Panc1 (cell line): ENCODE data around the gene TCF25. TPM values are rescaled to one million over a fixed set of nuclear protein-coding genes. Genes with fewer than 3 reads are reported as not detected.
"Not testable (repeated sequence)": the region's sequence is repeated elsewhere in the genome, so short reads cannot be mapped to it uniquely, and the experiment has no call there.

Source experiments
- ATAC-seq: fragments of 200-7000 bp; cut with Tn5 transposase; 2 replicates; pipeline ENCODE4 v1.9.1; 2020; ENCODE audit warnings: mild to moderate bottlenecking, moderate library complexity
- BruUV-seq: library from RNA; stranded (reverse); fragments of 400-500 nt; replicated peaks from 2 replicates; lab custom pipeline; 2021; lab: Mats Ljungman, UMichigan
- CTCF ChIA-PET: fragments of 300-600 bp; sonication (Branson Sonifier 250); formaldehyde crosslinking; loops from one replicate; lab custom pipeline; 2022; ENCODE audit warnings: antibody characterized with exemption; lab: Charles Lee
- POLR2A ChIA-PET: fragments of 300-600 bp; sonication (Branson Sonifier 250); formaldehyde crosslinking; loops from one replicate; lab custom pipeline; 2022; ENCODE audit warnings: antibody characterized with exemption; lab: Charles Lee
- DNase-seq: peaks from one replicate; pipeline ENCODE4 v3.0.0-alpha.2; 2010; ENCODE audit warnings: low read depth, low spot score
- H3K27ac ChIP-seq: 2 replicates; pipeline ENCODE4 v1.5.1; 2011; ENCODE audit warnings: mild to moderate bottlenecking, low read length, inconsistent platforms
- H3K27me3 ChIP-seq: fragments of 200-500 bp; sonication (Bioruptor generic); 2 replicates; pipeline ENCODE4 v1.6.0; 2014; ENCODE audit warnings: low read length, inconsistent platforms; ENCODE audit not compliant: control insufficient read depth, insufficient read depth
- H3K36me3 ChIP-seq: fragments of 200-500 bp; sonication (Bioruptor generic); 2 replicates; pipeline ENCODE4 v1.5.1; 2014; ENCODE audit warnings: inconsistent platforms, mild to moderate bottlenecking, low read length, moderate library complexity; ENCODE audit not compliant: control insufficient read depth, insufficient read depth
- H3K4me1 ChIP-seq: 2 replicates; pipeline ENCODE4 v1.5.1; 2011; ENCODE audit warnings: inconsistent platforms, mild to moderate bottlenecking, low read length, moderate library complexity; ENCODE audit not compliant: control insufficient read depth, insufficient read depth
- H3K4me3 ChIP-seq, 2 experiments: 2 replicates each; pipeline ENCODE4 v1.5.1; 2011 to 2012; ENCODE audit warnings: low read depth in 2 of 2, low read length in 2 of 2, mild to moderate bottlenecking in 2 of 2, inconsistent platforms in 1 of 2, moderate library complexity in 1 of 2
- H3K9me3 ChIP-seq: fragments of 200-500 bp; sonication (Bioruptor generic); 2 replicates; pipeline ENCODE4 v1.5.1; 2014; ENCODE audit warnings: low read depth, mild to moderate bottlenecking, inconsistent platforms, low read length, moderate library complexity; ENCODE audit not compliant: control insufficient read depth, insufficient read depth
- CTCF ChIP-seq: fragments of 450-650 bp; IDR thresholded peaks from 2 replicates; pipeline ENCODE4 v1.5.1; 2017; ENCODE audit warnings: mild to moderate bottlenecking
- POLR2AphosphoS5 ChIP-seq: IDR thresholded peaks from 2 replicates; pipeline ENCODE4 v1.6.1; 2012; ENCODE audit warnings: mild to moderate bottlenecking, low read depth, low read length, moderate library complexity
- SIN3A ChIP-seq: IDR thresholded peaks from 2 replicates; pipeline ENCODE4 v1.6.1; 2012; ENCODE audit warnings: low read depth, mild to moderate bottlenecking, low read length, moderate library complexity, borderline replicate concordance; ENCODE audit not compliant: insufficient read depth
- TCF7L2 ChIP-seq: IDR thresholded peaks from 2 replicates; pipeline ENCODE4 v1.6.1; 2011; ENCODE audit warnings: mild to moderate bottlenecking, low read depth, low read length, inconsistent platforms
- in situ Hi-C: cut with HindIII; loops from 2 replicates; pipeline ENCODE4 v1.10.0; 2016; ENCODE audit warnings: low sequenced_read_pairs, low pct_unique_long_range_greater_than_20kb
- intact Hi-C: fragments of 100-400 bp; cut with micrococcal nuclease; formaldehyde crosslinking; loops from one replicate; pipeline ENCODE4 v1.10.0; 2022; ENCODE audit not compliant: unreplicated experiment
- total RNA-seq: library from RNA; stranded (reverse); gene quantifications from one replicate; pipeline ENCODE4 v1.2.1, GENCODE V29; 2021; ENCODE audit not compliant: unreplicated experiment
- TF ChIP-seq, protein P1 (sequence below), 2 experiments: IDR thresholded peaks; 2 replicates each; pipeline ENCODE4 v1.6.1; 2011 to 2012; ENCODE audit warnings: low read depth in 2 of 2, control low read depth in 1 of 2, low read length in 1 of 2, mild to moderate bottlenecking in 1 of 2, moderate library complexity in 1 of 2; ENCODE audit not compliant: insufficient read depth in 1 of 2

Gene TCF25
- total RNA-seq, 1 experiment from 2014 or later: 144 TPM

GRCh38 chr16:89829630-89830437, 43.6 kb upstream of the TCF25 start:
- no TSS peak for BruUV-seq
- Histone ChIP-seq H3K36me3 (no peaks in the 10 kb centered on the region; the same call in 1 of the 2 replicates), H3K9me3 (no peaks in the 10 kb centered on the region), H3K4me3 (peak overlapping the region; percentile 61 to 69), H3K4me1 (peaks cover 15% of the 10 kb centered on the region), H3K27me3 (no peaks in the 10 kb centered on the region), H3K27ac (peak overlapping the region; percentile 75)
- ATAC-seq (no peak), DNase-seq (no peak)
- in situ Hi-C loops: no loop called here
- TF ChIP-seq, protein P1, sequence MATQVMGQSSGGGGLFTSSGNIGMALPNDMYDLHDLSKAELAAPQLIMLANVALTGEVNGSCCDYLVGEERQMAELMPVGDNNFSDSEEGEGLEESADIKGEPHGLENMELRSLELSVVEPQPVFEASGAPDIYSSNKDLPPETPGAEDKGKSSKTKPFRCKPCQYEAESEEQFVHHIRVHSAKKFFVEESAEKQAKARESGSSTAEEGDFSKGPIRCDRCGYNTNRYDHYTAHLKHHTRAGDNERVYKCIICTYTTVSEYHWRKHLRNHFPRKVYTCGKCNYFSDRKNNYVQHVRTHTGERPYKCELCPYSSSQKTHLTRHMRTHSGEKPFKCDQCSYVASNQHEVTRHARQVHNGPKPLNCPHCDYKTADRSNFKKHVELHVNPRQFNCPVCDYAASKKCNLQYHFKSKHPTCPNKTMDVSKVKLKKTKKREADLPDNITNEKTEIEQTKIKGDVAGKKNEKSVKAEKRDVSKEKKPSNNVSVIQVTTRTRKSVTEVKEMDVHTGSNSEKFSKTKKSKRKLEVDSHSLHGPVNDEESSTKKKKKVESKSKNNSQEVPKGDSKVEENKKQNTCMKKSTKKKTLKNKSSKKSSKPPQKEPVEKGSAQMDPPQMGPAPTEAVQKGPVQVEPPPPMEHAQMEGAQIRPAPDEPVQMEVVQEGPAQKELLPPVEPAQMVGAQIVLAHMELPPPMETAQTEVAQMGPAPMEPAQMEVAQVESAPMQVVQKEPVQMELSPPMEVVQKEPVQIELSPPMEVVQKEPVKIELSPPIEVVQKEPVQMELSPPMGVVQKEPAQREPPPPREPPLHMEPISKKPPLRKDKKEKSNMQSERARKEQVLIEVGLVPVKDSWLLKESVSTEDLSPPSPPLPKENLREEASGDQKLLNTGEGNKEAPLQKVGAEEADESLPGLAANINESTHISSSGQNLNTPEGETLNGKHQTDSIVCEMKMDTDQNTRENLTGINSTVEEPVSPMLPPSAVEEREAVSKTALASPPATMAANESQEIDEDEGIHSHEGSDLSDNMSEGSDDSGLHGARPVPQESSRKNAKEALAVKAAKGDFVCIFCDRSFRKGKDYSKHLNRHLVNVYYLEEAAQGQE (IDR thresholded peaks at IDR 0.05; ENCODE audit: insufficient read depth in 1 of 2, low read depth in 2 of 2, low read length in 1 of 2): no peak
- TF ChIP-seq POLR2AphosphoS5 (no peak), CTCF (no peak)
- POLR2A ChIA-PET: no interaction called here
- CTCF ChIA-PET: no interaction called here
- intact Hi-C loops: no loop called here

DNA sequence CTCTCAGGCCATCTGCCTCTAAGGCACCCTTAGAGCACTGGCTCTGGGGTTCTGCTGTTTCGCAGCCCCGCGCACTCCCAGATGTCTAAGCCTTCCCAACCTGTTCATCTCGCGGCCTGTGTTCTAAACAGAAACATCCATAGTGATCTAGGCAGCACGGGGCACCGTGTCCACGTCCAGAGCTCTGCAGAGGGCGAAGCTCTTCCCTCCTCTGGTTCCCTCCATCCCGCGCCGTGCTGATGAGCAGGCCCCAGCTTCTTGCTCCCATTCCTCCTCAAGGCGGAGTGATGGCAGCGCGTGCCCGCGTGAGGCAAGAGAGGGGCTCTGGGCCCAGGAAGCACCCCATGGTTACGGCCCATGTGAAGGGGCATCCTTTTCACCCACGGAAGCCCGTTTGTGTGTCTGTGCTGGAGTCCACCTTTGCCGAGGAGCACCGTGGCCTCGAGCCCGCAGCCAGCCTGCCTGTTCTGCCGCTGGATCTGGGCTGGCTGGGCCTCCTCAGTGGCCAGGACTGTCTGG, 41.5 kb upstream of the TCF25 start:
- H3K36me3 ChIP-seq: no peaks in the 10 kb centered on the region; the same call in 1 of the 2 replicates
- H3K27ac ChIP-seq: no peak overlapping the region
- BruUV-seq: no TSS peak
- in situ Hi-C loops (no loop called here), intact Hi-C loops (no loop called here)
- no peak overlapping the region for H3K4me3 ChIP-seq
- H3K9me3 ChIP-seq: no peaks in the 10 kb centered on the region
- no peak for DNase-seq
- CTCF ChIA-PET: no interaction called here
- TF ChIP-seq, protein P1 (IDR thresholded peaks at IDR 0.05; ENCODE audit: insufficient read depth in 1 of 2, low read depth in 2 of 2, low read length in 1 of 2): no peak
- no peak for TF ChIP-seq CTCF
- no peak for TF ChIP-seq TCF7L2
- no peak for TF ChIP-seq POLR2AphosphoS5
- TF ChIP-seq SIN3A: no peak
- POLR2A ChIA-PET: no interaction called here
- H3K27me3 ChIP-seq: no peaks in the 10 kb centered on the region
- no peak for ATAC-seq
- H3K4me1 ChIP-seq: peaks cover 13% of the 10 kb centered on the region

DNA sequence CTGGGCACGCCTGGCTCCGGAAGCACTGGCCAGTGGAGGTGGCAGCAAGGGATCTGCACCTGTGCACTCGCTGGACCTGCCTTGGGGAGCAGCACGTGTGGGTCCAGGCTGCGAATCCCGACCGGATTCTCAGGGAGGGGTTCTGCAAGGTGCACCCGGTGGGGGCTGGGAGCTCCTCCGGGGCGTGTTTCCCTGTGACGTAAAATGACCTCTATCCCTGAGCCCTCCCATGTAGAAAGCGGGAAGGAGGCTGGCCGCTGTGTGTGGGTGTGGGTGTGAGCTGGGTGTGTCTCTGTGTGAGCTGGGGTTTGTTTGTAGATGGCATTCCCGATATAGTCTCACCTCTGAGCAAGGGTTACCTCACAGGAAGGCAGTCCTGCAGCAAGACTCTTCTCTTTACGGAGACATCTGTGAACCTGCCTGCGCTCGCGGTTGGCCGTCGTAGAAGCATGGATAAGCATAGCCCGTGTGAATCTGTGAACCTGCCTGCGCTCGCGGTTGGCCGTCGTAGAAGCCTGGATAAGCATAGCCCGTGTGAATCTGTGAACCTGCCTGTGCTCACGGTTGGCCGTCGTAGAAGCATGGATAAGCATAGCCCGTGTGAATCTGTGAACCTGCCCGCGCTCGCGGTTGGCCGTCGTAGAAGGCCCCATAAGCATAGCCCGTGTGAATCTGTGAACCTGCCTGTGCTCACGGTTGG, 39.6 kb upstream of the TCF25 start:
- ATAC-seq, in situ Hi-C loops, H3K9me3 ChIP-seq, POLR2A ChIA-PET, H3K4me3 ChIP-seq, DNase-seq, H3K27ac ChIP-seq, BruUV-seq, H3K36me3 ChIP-seq, CTCF ChIA-PET, H3K4me1 ChIP-seq, intact Hi-C loops, H3K27me3 ChIP-seq: not testable (repeated sequence)
